ENCODE results near the gene GNB4.

GRCh38 chr3:179449636-179450035 lies 1.6 kb downstream of the GNB4 start:
- TF ChIP-seq CTCF (IDR thresholded peaks at IDR 0.05; ENCODE audit: low read depth, low read length), result no peak
- TF ChIP-seq EZH2phosphoT487 (IDR thresholded peaks at IDR 0.05; ENCODE audit: low read depth), result no peak
